Measurements from ENCODE around the gene DCTN5.
"Not testable (repeated sequence)": the region's sequence is repeated elsewhere in the genome, so short reads cannot be mapped to it uniquely, and the experiment has no call there.

DCTN5 gene

DNA sequence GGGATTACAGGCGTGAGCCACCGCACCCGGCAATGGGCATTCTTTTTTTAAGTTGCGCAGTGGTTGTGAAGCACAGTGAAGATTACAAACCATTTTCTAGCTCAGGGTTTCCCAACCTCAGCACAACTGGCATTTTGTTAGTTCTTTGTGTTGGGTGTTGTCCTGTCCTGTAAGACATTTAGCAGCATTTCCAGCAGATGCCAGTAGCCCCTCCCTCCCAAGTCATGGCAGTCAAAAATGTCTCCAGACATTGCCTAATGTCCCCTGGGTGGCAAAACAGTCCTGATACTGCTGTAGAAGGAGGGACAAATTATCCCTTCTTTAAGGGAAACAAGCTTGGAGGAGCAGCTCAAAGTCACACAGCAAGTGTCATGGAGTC lies 53.0 kb downstream of the DCTN5 start:
- DNase-seq (ENCODE audit: low spot score): no peak

DNA sequence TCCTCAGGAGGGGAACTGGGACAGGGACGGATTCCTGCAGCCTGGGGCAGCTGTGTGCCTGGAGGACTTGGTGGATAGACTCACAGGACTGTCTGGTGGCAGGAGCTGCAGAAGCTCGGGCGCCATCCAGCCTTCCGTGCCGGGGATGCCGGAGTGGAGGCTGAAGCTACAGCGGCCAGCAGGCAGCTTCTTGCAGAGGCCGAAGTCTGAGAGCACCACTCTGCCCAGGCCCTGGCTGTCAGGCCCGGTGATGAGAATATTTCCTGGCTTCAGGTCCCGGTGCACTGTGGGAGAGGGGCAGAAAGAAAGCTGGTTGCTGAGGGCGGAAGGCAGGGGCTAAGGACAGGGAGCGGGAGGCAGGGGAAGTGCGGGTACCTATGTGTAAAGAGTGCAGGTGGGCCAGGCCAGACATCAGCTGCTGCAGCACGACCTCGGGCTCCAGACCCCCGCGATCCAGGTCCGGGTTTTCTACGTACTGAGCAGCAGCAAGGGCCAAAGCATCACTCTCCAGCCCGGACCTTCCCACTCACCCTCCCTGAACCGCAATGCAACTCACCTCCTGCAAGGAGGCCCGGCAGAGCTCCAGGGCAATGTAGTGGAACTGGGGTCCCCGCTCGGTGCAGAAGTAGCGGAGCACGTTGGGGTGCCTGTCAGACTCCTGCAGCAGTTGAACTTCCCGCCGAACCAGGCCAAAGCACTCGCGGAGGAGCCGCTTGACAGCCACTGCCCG lies 53.5 kb downstream of the DCTN5 start:
- DNase-seq (ENCODE audit: low spot score): no peak

DNA sequence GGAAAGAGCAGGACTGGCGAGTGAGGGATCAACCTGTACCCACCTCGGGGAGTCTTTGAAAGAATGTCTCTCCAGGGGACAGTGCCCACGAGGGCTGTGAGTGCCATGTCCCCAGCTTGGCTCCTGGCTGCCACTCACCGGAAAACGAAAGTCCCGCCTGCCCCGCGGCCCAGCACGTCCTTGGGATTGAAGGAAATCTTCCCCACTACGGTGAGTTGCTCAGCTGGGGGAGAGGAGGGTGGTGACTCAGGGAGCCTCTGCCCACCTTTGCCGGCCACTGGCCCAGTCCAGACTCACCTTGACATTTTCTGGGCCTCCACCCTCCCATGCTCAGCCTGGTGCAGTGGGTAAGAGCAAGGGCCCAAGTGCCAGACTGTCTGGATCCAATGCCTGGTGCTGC lies 54.5 kb downstream of the DCTN5 start:
- DNase-seq (ENCODE audit: low spot score): no peak

DNA sequence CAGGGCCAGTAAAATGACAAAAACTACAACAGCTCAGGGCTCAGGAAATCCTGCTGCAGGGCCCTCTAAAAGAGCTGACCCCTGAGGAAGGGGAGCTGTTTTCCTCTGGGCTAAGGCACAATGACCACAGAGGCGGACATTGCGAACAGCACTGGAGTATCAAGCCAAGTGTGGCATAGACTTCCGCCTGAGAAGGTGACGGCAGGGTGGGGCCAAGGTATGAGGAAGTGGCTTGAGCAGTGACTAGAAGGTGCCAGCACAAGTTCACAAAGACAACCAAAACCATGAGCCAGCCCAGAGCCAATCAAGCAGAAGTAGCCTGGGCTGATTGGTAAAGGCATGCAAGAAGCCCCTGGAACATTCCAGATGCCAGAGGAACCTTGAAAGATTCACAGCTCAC lies 57.8 kb downstream of the DCTN5 start:
- no peak for DNase-seq (ENCODE audit: low spot score)

DNA sequence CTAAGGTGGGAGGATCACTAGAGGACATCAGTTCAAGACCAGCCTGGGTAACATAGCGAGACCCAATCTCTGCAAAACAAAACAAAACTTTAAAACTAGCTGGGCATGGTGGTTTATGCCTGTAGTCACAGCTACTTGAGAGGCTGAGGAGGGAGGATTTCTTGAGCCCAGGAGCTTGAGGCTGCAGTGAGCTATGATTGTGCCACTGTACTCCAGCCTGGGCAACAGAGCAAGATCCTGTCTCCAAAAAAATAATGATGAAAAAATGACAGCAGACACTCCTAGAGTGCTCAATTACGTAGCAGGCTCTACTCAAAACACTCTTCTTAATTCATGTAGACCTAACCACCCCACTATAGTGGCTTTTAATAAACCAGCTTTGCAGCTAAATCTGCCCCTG lies 58.8 kb downstream of the DCTN5 start:
- DNase-seq (ENCODE audit: low spot score): no peak

DNA sequence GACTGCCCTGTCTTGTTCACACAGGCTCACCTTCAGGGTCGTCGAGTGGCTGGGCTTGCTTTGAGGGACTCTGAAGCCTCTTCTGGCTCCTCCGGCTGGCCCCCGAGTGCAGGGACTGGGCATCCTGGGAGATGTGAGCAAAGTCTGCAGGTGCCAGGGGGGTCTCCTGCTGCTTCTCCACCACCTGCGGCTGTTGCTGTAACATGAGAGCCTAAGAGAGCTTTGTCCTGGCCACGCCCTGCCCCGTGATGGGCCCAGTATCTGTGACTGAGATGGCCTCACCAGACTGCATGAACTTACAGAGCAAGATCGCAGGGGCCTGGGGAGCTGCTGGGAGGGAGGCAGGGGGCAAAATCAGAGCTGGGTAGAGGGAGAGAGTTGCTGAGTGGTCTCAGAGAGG lies 59.2 kb downstream of the DCTN5 start:
- DNase-seq (ENCODE audit: low spot score): no peak

DNA sequence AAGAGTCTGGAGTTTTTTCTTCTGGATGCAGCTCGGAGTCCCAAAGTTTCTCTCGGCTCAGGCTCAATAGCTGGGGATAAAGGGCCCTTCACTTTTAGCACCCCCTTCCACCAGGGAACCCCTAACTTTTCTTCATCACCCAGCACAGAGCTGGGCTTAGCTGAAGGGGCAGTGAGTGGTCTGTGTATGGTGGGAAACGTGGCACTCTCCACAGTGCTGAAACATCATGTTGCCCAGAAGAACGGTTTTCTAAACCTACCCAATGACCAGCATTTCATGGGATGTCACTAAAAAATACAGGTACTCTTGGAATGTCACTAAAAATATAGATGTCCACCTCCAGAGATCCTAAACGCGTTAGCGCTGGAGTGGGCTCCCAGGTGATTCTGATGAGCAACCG lies 59.8 kb downstream of the DCTN5 start:
- DNase-seq (ENCODE audit: low spot score): no peak

DNA sequence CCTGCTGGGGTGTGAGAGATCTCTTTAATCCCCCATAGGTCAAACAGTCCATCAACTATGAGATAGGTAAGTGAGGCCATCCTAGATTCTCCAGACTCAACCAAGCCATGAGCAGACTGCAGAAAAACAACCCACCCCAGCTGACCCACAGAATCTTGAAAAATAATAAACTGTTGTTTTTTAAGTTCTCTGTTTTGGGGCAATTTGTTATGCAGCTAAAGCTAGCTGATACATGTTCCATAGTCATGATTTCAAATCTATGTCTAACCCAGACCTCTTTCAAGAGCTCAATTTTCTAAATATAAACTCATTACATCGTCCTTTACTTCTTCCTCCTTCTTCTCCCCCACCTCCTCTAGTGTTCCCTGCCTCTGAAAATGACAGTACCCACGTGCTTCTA lies 61.7 kb downstream of the DCTN5 start:
- no peak for DNase-seq (ENCODE audit: low spot score)

DNA sequence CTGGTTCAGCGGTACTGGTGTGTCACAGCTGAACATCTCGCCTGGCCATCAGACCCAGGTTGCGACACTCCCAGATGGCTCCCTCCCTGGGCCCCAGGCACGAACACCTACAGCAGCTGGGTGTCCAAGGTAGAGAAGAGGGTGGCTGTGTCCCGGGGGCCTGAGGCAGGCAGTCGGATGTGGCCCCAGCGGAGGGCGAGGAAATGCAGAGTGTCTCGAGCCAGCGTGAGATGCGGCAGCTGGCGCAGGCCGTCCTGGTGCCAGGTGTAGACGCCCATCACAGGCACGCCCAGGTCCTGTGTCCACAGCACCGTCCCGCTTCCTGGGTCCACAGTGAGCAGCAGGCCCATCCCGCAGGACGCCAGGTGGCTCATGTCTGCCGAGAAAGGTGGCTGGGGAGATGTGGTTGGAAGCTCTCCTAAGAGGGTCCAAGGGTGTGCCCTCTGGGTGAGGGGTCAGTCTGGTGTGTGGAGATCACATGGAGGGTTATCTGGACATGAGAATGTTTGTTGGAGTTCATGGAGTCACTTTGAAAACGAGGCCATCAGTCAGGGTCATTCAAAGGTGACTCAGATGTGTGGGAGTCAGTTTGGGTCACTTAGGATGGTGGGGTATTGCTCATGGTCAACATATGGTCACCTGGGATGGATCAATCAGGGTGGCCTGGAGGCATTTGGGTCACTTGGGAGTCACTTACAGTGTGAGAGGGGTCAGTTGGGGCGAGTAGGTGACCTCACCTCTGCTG lies 63.7 kb downstream of the DCTN5 start:
- no peak for DNase-seq (ENCODE audit: low spot score)

DNA sequence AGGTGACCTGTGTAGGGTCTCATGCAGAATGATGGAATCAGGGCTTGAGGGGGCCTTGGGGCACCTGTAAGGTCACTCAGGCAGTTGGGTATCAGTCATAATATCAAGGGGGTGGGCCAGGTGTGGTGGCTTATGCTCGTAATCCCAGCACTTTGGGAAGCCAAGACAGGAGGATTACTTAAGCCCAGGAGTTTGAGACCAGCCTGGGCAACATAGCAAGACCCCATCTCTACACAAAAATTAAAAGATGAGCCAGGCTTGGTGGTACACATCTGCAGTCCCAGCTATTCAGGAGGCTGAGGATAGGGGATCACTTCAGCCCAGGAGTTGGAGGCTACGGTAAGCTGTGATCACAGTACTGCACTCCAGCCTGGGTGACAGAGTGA lies 64.2 kb downstream of the DCTN5 start:
- no peak for DNase-seq (ENCODE audit: low spot score)

DNA sequence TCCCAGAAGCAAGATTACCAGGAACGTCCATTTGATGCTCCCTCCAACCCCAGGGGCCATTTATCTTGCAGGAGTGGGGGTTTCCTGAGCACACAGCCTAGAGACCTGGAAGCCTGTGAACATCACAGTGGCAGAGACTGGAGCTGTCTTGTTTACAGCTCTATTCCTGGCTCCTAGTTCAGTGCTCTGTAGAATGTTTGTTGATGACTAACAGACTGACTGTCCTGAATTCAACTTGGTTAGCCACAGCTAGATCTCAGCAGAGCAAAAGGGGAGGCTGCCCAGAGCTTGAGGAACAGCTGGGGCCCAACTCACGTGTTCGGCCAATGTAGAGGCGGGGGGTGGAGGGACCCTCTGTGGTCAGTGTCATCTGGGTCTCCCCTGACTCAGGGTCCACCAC lies 65.2 kb downstream of the DCTN5 start:
- DNase-seq (ENCODE audit: low spot score): no peak

DNA sequence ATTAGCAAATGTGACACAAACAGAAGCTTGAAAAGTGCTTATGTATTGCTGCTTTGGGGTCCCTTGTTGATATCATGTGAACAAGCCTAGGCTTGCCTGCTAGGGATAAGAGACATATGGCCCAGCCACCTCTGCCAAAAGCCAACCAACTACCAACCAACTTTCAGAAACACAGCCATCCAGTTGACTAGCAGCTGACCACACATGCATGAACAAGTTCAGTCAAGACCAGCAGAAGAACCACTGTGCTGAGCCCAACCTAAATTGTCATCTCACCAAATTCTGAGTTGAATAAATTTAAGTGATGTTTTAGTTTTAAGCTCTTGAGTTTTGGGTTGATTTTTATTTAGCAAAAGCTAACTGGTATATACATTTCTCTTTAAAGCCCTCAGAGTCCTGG lies 68.3 kb downstream of the DCTN5 start:
- DNase-seq (ENCODE audit: low spot score): no peak

DNA sequence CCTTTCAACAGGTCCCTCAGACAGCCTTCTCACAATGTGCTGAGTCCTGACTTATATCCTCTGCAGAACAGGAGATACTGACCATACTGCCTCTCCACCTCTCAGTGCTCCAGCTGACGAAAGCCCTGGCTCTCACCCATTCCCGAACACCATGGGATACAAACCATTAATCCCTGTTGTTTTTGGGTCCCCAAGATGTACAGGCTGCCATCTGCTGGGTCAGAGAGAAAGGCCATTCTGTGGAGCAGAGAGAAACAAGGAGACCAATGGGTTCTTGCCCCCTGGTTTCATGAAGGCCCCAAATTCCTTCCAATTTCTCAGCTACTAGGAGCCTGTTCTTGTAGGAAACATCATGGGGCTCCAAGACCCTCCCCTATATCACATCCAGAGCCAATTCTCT lies 68.7 kb downstream of the DCTN5 start:
- DNase-seq (ENCODE audit: low spot score): no peak

DNA sequence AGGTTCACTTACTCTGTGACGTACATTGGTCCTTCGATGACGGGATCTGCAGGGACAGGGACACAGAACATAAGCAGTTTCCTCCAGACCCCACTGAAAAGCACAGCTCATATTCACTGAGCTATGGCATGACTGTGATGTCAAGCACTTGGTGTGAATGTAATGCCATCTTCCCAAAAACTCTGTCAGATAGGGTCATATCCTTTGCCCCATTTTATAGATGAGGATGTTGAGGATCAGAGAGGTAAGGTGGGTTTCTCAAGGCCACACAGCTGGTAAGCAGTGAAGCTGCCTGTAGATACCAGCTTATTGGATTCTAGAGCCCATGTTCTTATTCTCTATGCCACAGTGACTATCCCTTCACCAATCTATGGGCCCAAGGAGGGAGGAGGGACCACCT lies 69.2 kb downstream of the DCTN5 start:
- no peak for DNase-seq (ENCODE audit: low spot score)

DNA sequence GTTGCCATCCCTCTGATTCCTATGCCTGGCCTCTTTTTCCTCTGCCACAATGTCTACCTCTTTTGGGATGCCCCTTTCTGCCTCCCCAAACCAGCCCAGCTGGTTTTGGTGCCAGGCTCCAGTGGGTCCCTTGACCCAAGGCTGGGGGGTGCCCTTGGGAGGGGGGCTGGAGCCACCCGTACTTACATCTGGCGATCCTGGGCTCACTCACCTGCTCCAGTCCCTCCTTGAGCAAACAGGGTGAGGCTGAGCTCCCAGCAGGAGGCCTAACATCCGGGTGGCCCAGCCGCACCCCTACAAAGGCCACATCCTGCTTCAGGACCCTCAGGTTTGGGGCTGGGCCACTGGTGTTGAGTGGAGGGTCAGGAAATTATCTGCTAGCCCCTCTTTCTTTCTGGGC lies 70.5 kb downstream of the DCTN5 start:
- DNase-seq (ENCODE audit: low spot score): no peak

DNA sequence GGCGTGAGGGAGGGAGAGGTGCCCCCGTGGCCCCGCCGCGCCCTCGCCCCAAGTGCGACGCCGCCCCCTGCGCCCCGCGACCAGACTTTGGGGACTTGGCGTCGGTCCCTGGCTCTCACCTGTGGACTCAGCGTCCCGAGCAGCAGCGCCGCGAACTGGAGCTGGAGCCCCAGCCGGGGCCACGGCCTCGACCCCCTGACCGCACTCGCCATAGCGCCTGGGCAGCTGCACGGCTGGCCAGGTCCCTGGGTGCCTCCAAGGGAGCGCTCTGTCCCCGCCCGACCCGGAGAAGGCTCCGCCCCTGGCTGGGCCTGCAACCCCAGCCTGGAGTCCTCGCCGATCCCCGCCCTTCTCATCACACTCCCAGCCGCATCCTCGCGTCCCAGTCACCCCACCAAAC lies 71.7 kb downstream of the DCTN5 start, which contains the start of gene ERN2:
TSS of gene ERN2 (minus strand) at position 247 of the 400 bp plus-strand sequence. CDS start at position 212, 35 bp downstream.
- no peak for DNase-seq (ENCODE audit: low spot score)

DNA sequence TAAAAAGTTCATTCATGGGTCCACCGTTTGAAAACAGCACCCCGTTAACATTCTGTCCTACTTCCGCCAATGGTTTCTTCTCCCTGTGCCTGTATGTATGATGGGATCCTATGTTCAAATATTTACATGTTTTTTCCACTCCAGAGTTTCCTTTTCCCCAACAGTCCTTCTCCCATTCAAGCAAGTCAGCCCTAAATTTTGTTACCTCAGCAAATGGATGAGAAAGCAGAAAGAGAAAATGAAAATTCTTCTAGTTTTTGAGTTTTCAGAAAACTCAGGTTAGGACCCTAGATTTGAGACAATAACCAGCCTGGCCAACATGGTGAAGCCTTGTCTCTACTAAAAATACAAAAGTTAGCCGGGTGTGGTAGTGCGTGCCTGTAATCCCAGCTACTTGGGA lies 75.2 kb downstream of the DCTN5 start:
- DNase-seq (ENCODE audit: low spot score): no peak

DNA sequence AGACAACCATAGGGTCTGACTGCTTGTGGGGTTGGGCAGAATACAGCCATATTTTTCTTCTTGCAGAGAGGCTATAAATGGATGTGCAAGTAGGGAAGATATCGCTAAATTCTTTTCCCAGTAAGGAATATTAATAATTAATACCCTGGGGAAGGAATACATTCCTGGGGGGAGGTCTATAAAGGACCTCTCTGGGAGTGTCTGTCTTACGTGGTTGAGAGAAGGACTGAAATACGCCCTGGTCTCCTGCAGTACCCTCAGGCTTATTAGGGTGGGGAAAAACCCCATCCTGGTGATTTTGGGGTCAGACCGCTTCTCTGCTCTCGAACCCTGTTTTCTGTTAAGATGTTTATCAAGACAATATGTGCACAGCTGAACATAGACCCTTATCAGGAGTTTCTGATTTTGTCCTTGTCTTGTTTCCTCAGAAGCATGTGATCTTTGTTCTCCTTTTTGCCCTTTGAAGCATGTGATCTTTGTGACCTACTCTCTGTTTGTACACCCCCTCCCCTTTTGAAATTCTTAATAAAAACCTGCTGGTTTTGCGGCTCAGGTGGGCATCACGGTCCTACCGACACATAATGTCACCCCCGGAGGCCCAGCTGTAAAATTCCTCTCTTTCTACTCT lies 81.5 kb downstream of the DCTN5 start:
- not testable (repeated sequence) for DNase-seq (ENCODE audit: low spot score)

DNA sequence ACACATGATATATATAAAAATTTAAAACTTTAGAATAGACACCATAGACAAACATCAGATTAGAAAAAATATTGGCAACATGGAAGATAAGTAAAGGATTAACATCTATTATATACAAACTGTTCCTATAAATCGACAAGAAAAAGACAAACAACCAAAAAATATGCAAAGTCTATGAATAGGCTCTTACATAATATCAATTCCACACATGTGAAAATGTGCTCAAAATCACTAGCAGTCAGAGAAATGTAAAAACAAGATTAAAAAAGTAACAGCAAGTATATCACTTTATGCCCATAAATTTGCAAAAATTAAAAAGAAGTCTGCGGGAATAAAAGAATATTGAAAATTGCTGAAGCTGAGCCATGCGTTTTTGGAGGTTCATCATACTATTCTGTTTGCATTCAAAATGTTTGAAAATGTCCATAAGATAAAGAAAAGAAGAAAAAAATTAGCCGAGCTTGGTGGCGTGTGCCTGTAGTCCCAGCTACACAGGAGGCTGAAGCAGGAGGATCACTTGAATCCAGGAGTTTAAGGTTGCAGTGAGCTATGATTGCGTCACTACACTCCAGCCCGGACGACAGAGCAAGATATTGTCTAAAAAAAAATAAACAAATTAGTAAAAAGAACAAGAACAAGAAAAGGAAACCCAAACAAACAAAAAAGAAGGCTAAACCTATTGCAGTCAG lies 83.0 kb downstream of the DCTN5 start:
- DNase-seq (ENCODE audit: low spot score): no peak

DNA sequence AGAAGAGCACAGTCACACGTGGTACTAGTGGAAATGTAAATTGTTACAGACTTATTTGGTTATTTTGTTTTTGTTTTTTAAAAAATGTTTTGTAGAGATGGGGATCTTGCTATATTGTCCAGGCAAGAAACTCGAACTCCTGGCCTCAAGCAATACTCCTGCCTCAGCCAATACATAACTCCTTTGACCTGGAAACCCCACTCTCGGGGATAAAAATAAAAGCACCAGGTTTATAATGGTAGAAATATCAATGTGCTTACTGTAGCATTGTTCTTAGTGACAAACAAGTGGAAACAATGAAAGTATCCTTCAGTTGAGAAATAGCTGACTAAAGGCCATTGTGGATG lies 83.5 kb downstream of the DCTN5 start:
- DNase-seq (ENCODE audit: low spot score): no peak

DNA sequence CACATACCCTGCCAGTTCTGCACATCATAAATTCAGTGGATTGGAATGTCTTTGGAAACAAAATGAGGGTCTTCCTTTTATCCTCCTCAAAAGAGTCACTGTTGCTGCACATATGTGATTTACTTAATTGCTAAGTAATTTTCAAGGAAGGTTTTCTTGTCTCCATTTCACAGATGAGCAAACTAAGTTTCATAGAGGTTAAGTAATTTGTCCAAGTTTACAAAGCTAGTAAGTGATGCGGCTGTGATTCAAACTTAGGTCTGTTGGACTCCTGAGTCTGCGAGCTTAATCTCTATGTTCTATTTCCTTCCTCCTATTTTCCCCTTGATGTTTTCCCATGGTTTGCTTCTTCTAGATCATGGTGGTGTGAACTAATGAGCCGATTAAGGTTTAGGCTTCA lies 85.4 kb downstream of the DCTN5 start:
- DNase-seq (ENCODE audit: low spot score): no peak
